Activated CD8-positive, alpha-beta T cell treated with anti-CD3 and anti-CD28 coated beads for 36 hours (primary cell): ENCODE data around the gene MLLT10. TPM values are rescaled to one million over a fixed set of nuclear protein-coding genes. Genes with fewer than 3 reads are reported as not detected.

Experiments used
- ATAC-seq: fragments of 200-7000 bp; cut with Tn5 transposase; one replicate; pipeline ENCODE4 v1.10.0; 2021; ENCODE audit warnings: mild to moderate bottlenecking, moderate library complexity
- CTCF ChIA-PET: fragments of 350-600 bp; sonication (Branson Sonifier 250); formaldehyde crosslinking; loops from one replicate; lab custom pipeline; 2021; ENCODE audit warnings: antibody characterized with exemption; lab: Charles Lee
- POLR2A ChIA-PET: fragments of 350-600 bp; sonication (Branson Sonifier 250); formaldehyde crosslinking; loops from one replicate; lab custom pipeline; 2021; ENCODE audit warnings: antibody characterized with exemption; lab: Charles Lee
- DNase-seq: peaks from one replicate; pipeline ENCODE4 v3.0.0-alpha.2; 2020
- H3K27ac Mint-ChIP-seq: one replicate; pipeline ENCODE4 v1.8.0; 2021; ENCODE audit warnings: mild to moderate bottlenecking, mixed read lengths
- H3K27me3 Mint-ChIP-seq: one replicate; pipeline ENCODE4 v1.8.0; 2021; ENCODE audit warnings: mixed read lengths
- H3K36me3 Mint-ChIP-seq: one replicate; pipeline ENCODE4 v1.8.0; 2021; ENCODE audit warnings: low read depth, mixed read lengths
- H3K4me1 Mint-ChIP-seq: one replicate; pipeline ENCODE4 v1.8.0; 2021; ENCODE audit warnings: low read depth, mixed read lengths
- H3K4me3 Mint-ChIP-seq: one replicate; pipeline ENCODE4 v1.8.0; 2021; ENCODE audit warnings: mild to moderate bottlenecking, moderate library complexity, mixed read lengths
- H3K9me3 Mint-ChIP-seq: one replicate; pipeline ENCODE4 v1.8.0; 2021; ENCODE audit warnings: mixed read lengths
- intact Hi-C: fragments of 100-400 bp; cut with micrococcal nuclease; formaldehyde crosslinking; loops from one replicate; pipeline ENCODE4 v1.10.0; 2022
- total RNA-seq, 2 experiments: library from RNA; stranded (reverse); gene quantifications; one replicate each; pipeline ENCODE4 v1.2.3, GENCODE V29; 2021
- TF ChIP-seq, protein P1 (sequence below): fragments of 200-600 bp; IDR thresholded peaks from one replicate; pipeline ENCODE4 v1.8.0; 2022; ENCODE audit warnings: antibody characterized with exemption, mild to moderate bottlenecking

MLLT10 gene
- total RNA-seq, 2 experiments from 2014 or later: 33.9 to 36.4 TPM

DNA sequence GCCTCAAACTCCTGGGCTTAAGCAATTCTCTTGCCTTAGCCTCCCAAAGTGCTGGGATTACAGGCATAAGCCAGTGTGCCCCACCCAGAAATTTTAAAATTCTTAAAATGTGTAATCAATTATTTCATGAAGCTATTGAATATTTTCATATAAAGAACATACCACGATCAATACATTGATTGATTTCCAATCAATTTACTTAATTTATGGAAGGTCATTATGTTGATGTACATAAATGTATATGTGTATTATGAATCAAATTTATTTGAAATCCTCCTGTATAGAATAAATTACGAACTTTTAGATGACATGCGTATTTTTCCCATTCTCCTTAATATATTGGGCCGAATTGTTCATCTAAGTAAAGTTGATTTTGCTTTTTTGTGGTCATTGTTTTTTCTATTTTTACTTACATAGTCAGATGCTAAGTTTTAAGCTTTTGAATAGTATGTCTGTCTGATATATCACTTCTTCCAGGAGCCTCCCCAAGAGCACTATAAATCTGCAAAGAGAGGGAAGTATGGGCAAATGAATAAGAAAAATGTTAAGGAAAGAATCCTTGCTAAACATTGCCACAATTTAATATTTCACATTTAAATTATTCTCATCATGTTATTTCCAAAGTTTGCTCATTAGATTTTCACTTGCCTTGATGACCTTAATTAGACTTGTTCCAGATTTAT is 43.9 kb upstream of the MLLT10 start:
- H3K27ac Mint-ChIP-seq: no peak overlapping the region
- peaks cover 28% of the 10 kb centered on the region for H3K27me3 Mint-ChIP-seq
- TF ChIP-seq, protein P1, sequence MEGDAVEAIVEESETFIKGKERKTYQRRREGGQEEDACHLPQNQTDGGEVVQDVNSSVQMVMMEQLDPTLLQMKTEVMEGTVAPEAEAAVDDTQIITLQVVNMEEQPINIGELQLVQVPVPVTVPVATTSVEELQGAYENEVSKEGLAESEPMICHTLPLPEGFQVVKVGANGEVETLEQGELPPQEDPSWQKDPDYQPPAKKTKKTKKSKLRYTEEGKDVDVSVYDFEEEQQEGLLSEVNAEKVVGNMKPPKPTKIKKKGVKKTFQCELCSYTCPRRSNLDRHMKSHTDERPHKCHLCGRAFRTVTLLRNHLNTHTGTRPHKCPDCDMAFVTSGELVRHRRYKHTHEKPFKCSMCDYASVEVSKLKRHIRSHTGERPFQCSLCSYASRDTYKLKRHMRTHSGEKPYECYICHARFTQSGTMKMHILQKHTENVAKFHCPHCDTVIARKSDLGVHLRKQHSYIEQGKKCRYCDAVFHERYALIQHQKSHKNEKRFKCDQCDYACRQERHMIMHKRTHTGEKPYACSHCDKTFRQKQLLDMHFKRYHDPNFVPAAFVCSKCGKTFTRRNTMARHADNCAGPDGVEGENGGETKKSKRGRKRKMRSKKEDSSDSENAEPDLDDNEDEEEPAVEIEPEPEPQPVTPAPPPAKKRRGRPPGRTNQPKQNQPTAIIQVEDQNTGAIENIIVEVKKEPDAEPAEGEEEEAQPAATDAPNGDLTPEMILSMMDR: no peak
- DNase-seq (no peak), ATAC-seq (no peak)
- no peaks in the 10 kb centered on the region for H3K9me3 Mint-ChIP-seq
- H3K4me1 Mint-ChIP-seq: peaks cover 7% of the 10 kb centered on the region
- intact Hi-C loops: no loop called here
- ChIA-PET POLR2A (no interaction called here), CTCF (no interaction called here)
- H3K36me3 Mint-ChIP-seq: no peaks in the 10 kb centered on the region
- H3K4me3 Mint-ChIP-seq: no peak overlapping the region

GRCh38 chr10:21490711-21491105 is 43.3 kb upstream of the MLLT10 start:
- no peak overlapping the region for H3K4me3 Mint-ChIP-seq
- H3K9me3 Mint-ChIP-seq: no peaks in the 10 kb centered on the region
- TF ChIP-seq, protein P1: no peak
- H3K27me3 Mint-ChIP-seq: peaks cover 32% of the 10 kb centered on the region
- H3K36me3 Mint-ChIP-seq: no peaks in the 10 kb centered on the region
- POLR2A ChIA-PET: no interaction called here
- DNase-seq: no peak
- no peak overlapping the region for H3K27ac Mint-ChIP-seq
- ATAC-seq: no peak
- intact Hi-C loops: no loop called here
- peaks cover 11% of the 10 kb centered on the region for H3K4me1 Mint-ChIP-seq
- CTCF ChIA-PET: no interaction called here

- H3K27me3 Mint-ChIP-seq: peaks cover 34% of the 10 kb centered on the region
- no peak for ATAC-seq
- H3K4me3 Mint-ChIP-seq: no peak overlapping the region
Measured at GRCh38 chr10:21492421-21492820, 41.6 kb upstream of the MLLT10 start.

DNA sequence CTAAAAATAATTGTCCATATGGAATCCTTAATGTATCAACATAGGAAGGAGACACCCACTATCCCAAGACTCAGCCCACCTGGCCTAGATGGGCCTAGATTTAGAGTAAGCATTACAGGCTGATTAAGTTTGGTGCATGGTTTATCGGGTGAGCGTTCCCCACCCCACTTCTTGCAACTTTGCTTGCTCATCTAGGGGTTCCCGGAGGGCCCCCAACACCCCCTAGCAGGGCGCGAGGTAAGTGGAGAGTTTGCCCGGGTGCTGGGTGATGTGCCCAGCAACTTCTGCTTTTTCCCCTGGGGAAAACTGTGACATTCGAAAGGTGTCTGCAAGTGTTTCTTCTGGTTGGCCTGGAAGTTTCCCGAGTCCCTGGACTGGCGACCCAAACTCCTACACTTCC is 40.2 kb upstream of the MLLT10 start:
- Mint-ChIP-seq H3K27ac (no peak overlapping the region), H3K27me3 (peaks cover 44% of the 10 kb centered on the region), H3K36me3 (no peaks in the 10 kb centered on the region), H3K4me3 (peak overlapping the region; percentile 65), H3K9me3 (no peaks in the 10 kb centered on the region), H3K4me1 (peaks cover 14% of the 10 kb centered on the region)
- CTCF ChIA-PET: interaction anchor here (0.9 to 5.3 kb wide), 4 partner anchors 8 to 531 kb away, joined by 3 to 58 read pairs (median 5); no protein-coding TSS in a partner anchor
- POLR2A ChIA-PET: interaction anchor here (0.6 kb wide), 1 partner anchor 373 kb away, joined by 3 read pairs; no protein-coding TSS in a partner anchor
- TF ChIP-seq, protein P1: no peak
- DNase-seq: no peak
- intact Hi-C loops: loop anchor here (2.0 kb wide), 1 partner anchor 459 kb away; no protein-coding TSS in a partner anchor
- no peak for ATAC-seq

More at GRCh38 chr10:21492421-21492820, 41.6 kb upstream of the MLLT10 start:
- H3K9me3 Mint-ChIP-seq: no peaks in the 10 kb centered on the region
- H3K36me3 Mint-ChIP-seq: no peaks in the 10 kb centered on the region
- H3K27ac Mint-ChIP-seq: no peak overlapping the region
- TF ChIP-seq, protein P1: no peak
- H3K4me1 Mint-ChIP-seq: peaks cover 12% of the 10 kb centered on the region
- ChIA-PET POLR2A (no interaction called here), CTCF (no interaction called here)
- intact Hi-C loops: no loop called here
- no peak for DNase-seq
